Small intestine (tissue), 16 donors: Measurements from ENCODE around the gene CCDC141. TPM values are rescaled to one million over a fixed set of nuclear protein-coding genes. Genes with fewer than 3 reads are reported as not detected.
A peak's percentile ranks its signal among the peaks of the same experiment; 100 is the strongest.
"Not testable (repeated sequence)": the region's sequence is repeated elsewhere in the genome, so short reads cannot be mapped to it uniquely, and the experiment has no call there.

Experiments used
- DNase-seq, 2 donors: peaks; one replicate each; pipeline versions ENCODE4 v3.0.0 to v3.0.0-alpha.2; 2013
- FAIRE-seq: peaks from 2 replicates; lab custom pipeline; 2012; peaks lifted over from hg19 to GRCh38; lab: Jason Lieb, UNC
- H3K27ac ChIP-seq, 3 donors: one replicate each; pipeline ENCODE4 v1.5.1; 2013; ENCODE audit warnings: low read length in 2 of 3, mild to moderate bottlenecking in 2 of 3, control low read depth in 1 of 3, inconsistent platforms in 1 of 3, low read depth in 1 of 3, moderate library complexity in 1 of 3
- H3K27me3 ChIP-seq, 3 donors: one replicate each; pipeline ENCODE4 v1.6.1; 2013; ENCODE audit warnings: low read length in 3 of 3, inconsistent platforms in 1 of 3; ENCODE audit not compliant: control insufficient read depth in 3 of 3, insufficient read depth in 3 of 3
- H3K36me3 ChIP-seq, 3 donors: one replicate each; pipeline ENCODE4 v1.6.1; 2013; ENCODE audit warnings: low read length in 3 of 3, inconsistent platforms in 1 of 3, low read depth in 1 of 3, mild to moderate bottlenecking in 1 of 3, moderate library complexity in 1 of 3; ENCODE audit not compliant: control insufficient read depth in 3 of 3, insufficient read depth in 2 of 3
- H3K4me1 ChIP-seq, 3 donors: one replicate each; pipeline ENCODE4 v1.6.1; 2013; ENCODE audit warnings: low read length in 2 of 3, inconsistent platforms in 1 of 3, low read depth in 1 of 3, mild to moderate bottlenecking in 1 of 3, moderate library complexity in 1 of 3; ENCODE audit not compliant: control insufficient read depth in 3 of 3, insufficient read depth in 2 of 3
- H3K4me3 ChIP-seq, 3 donors: one replicate each; pipeline ENCODE4 v1.5.1; 2013; ENCODE audit warnings: low read length in 3 of 3, control low read depth in 1 of 3, inconsistent platforms in 1 of 3, low read depth in 1 of 3, mild to moderate bottlenecking in 1 of 3, moderate library complexity in 1 of 3
- H3K9me3 ChIP-seq, 2 donors: one replicate each; pipeline ENCODE4 v1.6.1; 2013; ENCODE audit warnings: low read depth in 1 of 2, low read length in 1 of 2; ENCODE audit not compliant: control insufficient read depth in 2 of 2, insufficient read depth in 1 of 2
- WGBS, 3 donors: extraction: QIAGEN DNeasy Blood & Tissue Kit; methylation state at CpG; one replicate each; pipeline ENCODE4 v1.1.7; 2013; 5-methylcytosine and 5-hydroxymethylcytosine counted together
- long read RNA-seq, 10 donors: transcript quantifications; one replicate each; lab custom pipeline, GENCODE V29; 2026
- polyA plus RNA-seq, 4 donors: library from polyadenylated mRNA; stranded (reverse) in 3 of 4; unstranded in 1 of 4; fragments of 200-250 nt in 3 of 4; fragments of 120-200 nt in 1 of 4; gene quantifications; one replicate each; pipeline versions ENCODE4 v1.2.1 to v1.2.3, GENCODE V29; 2013
- donor health status: healthy with polysubstance abuse.
- donor health status: control.
- donor health status: control.
- donor health status: Bipolar disorder and iron deficiency.
- donor health status: healthy.

The CCDC141 gene, protein sequence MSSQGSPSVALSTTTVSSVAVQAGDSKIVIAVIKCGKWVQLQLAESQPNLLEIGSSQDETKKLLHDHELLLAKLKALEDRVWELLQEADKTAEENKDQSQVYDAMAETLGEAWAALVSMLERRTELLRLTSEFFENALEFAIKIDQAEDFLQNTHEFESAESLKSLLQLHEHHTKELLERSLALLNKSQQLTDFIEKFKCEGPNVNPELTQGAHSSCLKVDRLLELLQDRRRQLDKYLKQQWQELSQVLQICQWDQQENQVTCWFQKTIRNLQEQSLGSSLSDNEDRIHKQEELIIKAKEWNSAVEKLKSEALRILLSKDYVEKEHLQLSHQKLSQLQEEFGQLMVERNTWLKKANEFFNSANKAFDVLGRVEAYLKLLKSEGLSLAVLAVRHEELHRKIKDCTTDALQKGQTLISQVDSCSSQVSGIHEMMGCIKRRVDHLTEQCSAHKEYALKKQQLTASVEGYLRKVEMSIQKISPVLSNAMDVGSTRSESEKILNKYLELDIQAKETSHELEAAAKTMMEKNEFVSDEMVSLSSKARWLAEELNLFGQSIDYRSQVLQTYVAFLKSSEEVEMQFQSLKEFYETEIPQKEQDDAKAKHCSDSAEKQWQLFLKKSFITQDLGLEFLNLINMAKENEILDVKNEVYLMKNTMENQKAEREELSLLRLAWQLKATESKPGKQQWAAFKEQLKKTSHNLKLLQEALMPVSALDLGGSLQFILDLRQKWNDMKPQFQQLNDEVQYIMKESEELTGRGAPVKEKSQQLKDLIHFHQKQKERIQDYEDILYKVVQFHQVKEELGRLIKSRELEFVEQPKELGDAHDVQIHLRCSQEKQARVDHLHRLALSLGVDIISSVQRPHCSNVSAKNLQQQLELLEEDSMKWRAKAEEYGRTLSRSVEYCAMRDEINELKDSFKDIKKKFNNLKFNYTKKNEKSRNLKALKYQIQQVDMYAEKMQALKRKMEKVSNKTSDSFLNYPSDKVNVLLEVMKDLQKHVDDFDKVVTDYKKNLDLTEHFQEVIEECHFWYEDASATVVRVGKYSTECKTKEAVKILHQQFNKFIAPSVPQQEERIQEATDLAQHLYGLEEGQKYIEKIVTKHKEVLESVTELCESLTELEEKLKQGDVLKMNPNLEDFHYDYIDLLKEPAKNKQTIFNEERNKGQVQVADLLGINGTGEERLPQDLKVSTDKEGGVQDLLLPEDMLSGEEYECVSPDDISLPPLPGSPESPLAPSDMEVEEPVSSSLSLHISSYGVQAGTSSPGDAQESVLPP (N-terminal part only)
- polyA plus RNA-seq, result 1 to 10 TPM in 1 of 4 donors, under 1 TPM in 2, not detected in 1; 0.27 to 2.5 (median 0.27) TPM
- long read RNA-seq, donor 1, result 0 reads
- long read RNA-seq, donor 2, result 0 reads
- long read RNA-seq, donor 3, result 0 reads
- long read RNA-seq, donor 4, result 0 reads
- long read RNA-seq, donor 5, result 0 reads
- long read RNA-seq, donor 6, result 0 reads
- long read RNA-seq, donor 7, result 0 reads
- long read RNA-seq, donor 8, result 0 reads
- long read RNA-seq, donor 9, result 0 reads
- long read RNA-seq, donor 10, result 0 reads

DNA sequence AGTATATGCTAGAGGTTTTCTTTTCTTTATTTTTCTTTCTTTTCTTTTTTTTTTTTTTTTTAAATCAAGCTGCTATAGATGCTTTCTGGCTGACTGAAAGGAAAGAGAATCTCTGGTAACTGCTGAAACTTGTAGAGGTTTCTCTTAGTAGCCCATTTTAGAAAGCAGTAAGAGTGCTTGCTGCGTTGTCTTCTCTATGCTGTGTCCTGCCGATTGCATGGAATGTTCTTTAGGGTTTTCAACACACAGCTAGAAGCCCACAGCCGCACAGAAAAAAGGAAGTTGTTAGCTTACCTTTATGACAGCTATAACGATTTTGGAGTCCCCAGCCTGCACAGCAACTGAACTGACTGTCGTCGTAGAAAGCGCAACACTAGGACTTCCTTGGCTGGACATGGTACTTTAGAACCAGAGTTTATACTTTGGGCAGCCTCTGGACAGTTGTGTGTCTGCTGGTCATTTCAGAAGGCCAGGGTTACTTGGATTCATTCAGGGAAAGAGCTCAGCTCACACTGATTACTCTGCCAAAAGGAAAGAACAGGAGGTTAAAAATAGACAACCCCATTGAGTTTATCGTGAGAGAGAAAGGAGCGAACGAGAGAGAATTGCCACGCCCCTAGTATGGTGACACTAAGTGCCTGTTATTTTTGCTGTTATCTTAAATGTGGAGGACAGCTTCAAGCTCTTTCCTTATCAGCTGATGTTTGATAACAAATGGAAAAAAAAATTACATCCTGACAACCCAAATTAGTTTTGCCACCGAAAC, at the start of gene CCDC141:
TSS of gene CCDC141 (minus strand) at position 592 of the 766 bp plus-strand sequence. CDS start at position 396, 196 bp downstream.
- 13 to 15% (median 15%) methylated on average over 12 of the region's 12 CpGs for WGBS, 3 donors
- Histone ChIP-seq H3K4me3 (peak within 1 kb of the TSS in 1 of 3 donors; percentile 18), H3K4me1 (peaks cover 0 to 13% (median 4%) of the 10 kb centered on the region in 3 donors), H3K27me3 (no peaks in the 10 kb centered on the region), H3K36me3 (no peaks in the 10 kb centered on the region), H3K9me3 (no peaks in the 10 kb centered on the region), H3K27ac (peak within 1 kb of the TSS in 2 of 3 donors; percentile 34 to 61)
- no peak for FAIRE-seq
- DNase-seq, result peak in 1 of 2 donors; percentile 41

DNA sequence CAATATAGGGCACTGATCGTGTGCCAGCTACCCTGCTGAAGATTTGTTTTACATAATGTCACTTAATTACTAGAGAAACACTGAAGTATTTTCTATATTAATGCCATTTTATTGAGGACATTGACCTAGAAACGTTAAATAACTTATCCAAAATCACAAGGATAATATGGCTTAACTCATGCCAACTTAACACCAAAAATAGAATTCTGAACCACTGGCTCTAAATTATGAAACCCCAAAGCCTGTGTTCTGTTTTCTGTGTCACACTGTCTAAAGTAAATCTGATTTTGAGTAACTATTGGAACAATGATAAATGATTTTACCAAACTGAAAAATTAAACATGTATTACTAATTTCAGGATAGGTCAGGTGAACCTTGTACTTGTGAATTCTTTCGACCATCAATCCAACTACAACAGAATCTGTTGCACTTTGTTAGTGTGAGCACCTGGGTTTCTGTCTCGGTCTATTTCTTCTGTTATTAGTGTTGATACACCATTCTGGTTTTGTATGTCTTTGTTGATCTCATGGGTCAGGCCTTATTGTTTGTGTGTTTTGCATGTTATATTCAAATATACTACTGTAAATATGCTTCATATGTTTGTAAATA, 48.2 kb upstream of the CCDC141 start:
- Histone ChIP-seq H3K36me3 (no peaks in the 10 kb centered on the region), H3K9me3 (peaks cover 0 to under 1% of the 10 kb centered on the region in 2 donors), H3K27me3 (no peaks in the 10 kb centered on the region), H3K27ac (no peak overlapping the region), H3K4me3 (no peak overlapping the region), H3K4me1 (no peaks in the 10 kb centered on the region)
- FAIRE-seq (no peak), DNase-seq (no peak)
- WGBS, 3 donors, result 69 to 79% (median 76%) methylated on average over 4 of the region's 4 CpGs

- no peaks in the 10 kb centered on the region for H3K27me3 ChIP-seq
- DNase-seq (no peak), FAIRE-seq (no peak)
- H3K9me3 ChIP-seq, result peaks cover 0 to 8% of the 10 kb centered on the region in 2 donors
- H3K4me1 ChIP-seq, result no peaks in the 10 kb centered on the region
- H3K27ac ChIP-seq, result no peak overlapping the region
- no peaks in the 10 kb centered on the region for H3K36me3 ChIP-seq
- no peak overlapping the region for H3K4me3 ChIP-seq
- 88 to 97% (median 95%) methylated on average over 1 of the region's 1 CpG for WGBS, 3 donors
Observed at GRCh38 chr2:179097131-179097530, 47.2 kb upstream of the CCDC141 start.

- no peaks in the 10 kb centered on the region for H3K27me3 ChIP-seq
- peaks cover 0 to 8% of the 10 kb centered on the region in 2 donors for H3K9me3 ChIP-seq
- H3K27ac ChIP-seq, result no peak overlapping the region
- WGBS, 3 donors, result 63 to 73% (median 69%) methylated on average over 3 of the region's 3 CpGs
- H3K4me1 ChIP-seq, result no peaks in the 10 kb centered on the region
- no peak for FAIRE-seq
- H3K36me3 ChIP-seq, result no peaks in the 10 kb centered on the region
- H3K4me3 ChIP-seq, result no peak overlapping the region
- DNase-seq, result peak in 1 of 2 donors; percentile 5
Observed at GRCh38 chr2:179096090-179096489, 46.2 kb upstream of the CCDC141 start.

- H3K4me1 ChIP-seq, FAIRE-seq: not testable (repeated sequence)
Observed at GRCh38 chr2:179092912-179093311, 43.0 kb upstream of the CCDC141 start.

DNA sequence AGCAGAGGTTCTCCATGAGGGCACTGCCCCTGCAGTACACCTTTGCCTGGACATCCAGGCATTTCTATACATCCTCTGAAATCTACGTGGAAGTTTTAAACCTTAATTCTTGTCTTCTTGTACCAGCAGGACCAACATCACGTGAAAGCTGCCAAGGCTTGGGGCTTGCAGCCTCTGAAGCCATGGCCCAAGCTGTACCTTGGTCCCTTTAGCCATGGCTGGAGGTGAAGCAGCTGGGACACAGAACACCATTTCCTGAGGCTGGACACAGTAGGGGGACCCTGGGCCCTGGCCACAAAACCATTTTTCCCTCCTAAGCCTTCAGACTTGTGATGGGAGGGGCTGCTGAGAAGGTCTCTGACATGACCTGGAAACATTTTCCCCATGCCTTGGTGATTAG, 32.8 kb upstream of the CCDC141 start:
- no peaks in the 10 kb centered on the region for H3K27me3 ChIP-seq
- H3K9me3 ChIP-seq, result peaks cover 0 to 2% of the 10 kb centered on the region in 2 donors
- FAIRE-seq, result no peak
- H3K4me3 ChIP-seq, result no peak overlapping the region
- H3K4me1 ChIP-seq, result no peaks in the 10 kb centered on the region
- no peaks in the 10 kb centered on the region for H3K36me3 ChIP-seq
- no peak overlapping the region for H3K27ac ChIP-seq
- no peak for DNase-seq
- WGBS, 3 donors, result 70 to 93% (median 90%) methylated on average over 2 of the region's 2 CpGs

More at GRCh38 chr2:179092912-179093311, 43.0 kb upstream of the CCDC141 start:
- not testable (repeated sequence) for H3K36me3 ChIP-seq, H3K27me3 ChIP-seq, H3K27ac ChIP-seq, DNase-seq, H3K9me3 ChIP-seq, H3K4me3 ChIP-seq
- 88 to 95% (median 88%) methylated on average over 4 of the region's 4 CpGs for WGBS, 3 donors

DNA sequence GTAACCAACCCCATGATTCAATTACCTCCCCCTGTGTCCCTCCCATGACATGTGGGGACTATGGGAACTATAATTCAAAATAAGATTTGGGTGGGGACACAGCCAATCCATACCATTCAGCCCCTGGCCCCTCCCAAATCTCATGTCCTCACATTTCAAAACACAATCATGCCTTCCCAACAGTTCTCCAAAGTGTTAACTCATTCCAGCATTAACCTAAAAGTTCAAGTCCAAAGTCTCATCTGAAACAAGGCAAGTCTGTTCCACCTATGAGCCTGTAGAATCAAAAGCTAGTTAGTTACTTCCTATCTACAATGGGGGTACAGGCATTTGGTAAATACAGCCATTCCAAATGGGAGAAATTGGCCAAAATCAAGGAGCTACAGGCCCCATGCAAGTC, 32.0 kb upstream of the CCDC141 start:
- no peak for FAIRE-seq
- DNase-seq, result no peak
- H3K36me3 ChIP-seq, result no peaks in the 10 kb centered on the region
- H3K4me3 ChIP-seq, result no peak overlapping the region
- no peaks in the 10 kb centered on the region for H3K27me3 ChIP-seq
- no peak overlapping the region for H3K27ac ChIP-seq
- H3K9me3 ChIP-seq, result peaks cover 0 to 2% of the 10 kb centered on the region in 2 donors
- no peaks in the 10 kb centered on the region for H3K4me1 ChIP-seq
